ENCODE results near the gene NR1H2.
"Not testable (repeated sequence)": the region's sequence is repeated elsewhere in the genome, so short reads cannot be mapped to it uniquely, and the experiment has no call there.

The NR1H2 gene

DNA sequence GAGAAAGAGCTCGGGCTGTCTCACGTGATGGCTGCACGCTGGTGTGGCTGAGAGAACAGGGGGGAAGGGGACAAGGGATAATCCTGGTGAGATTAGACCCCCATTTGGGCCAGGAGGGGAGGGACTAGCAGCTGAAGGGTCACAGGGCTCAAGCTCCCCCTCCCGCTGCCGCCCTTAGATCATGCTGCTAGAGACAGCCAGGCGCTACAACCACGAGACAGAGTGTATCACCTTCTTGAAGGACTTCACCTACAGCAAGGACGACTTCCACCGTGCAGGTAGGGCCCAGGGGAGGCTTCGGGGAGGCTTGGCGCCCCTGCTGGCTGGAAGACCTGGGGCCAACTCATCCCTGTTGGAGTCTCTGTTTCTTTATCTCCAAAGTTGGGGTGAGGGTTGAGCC lies 3.3 kb downstream of the NR1H2 start:
- no peak for DNase-seq

DNA sequence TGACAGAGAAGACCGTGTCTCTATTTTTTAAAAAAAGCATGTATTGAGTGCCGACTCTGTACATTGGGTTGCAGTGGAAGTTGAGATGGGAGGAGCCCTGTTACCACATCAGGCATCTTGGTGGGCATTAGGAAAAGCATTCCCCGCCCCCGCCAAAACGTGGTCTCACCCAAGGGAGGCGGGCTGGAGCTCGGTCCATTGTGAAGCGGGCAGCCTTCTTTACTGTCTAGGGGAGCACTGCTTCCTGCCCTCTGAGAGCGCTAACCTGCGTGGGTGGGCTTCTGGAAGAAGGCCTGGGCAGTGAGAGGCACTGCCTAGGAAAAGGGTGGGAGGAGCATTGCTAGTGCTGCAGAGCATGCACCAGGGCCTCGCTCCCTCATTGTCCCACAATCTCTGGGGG lies 3.9 kb downstream of the NR1H2 start:
- DNase-seq = no peak

DNA sequence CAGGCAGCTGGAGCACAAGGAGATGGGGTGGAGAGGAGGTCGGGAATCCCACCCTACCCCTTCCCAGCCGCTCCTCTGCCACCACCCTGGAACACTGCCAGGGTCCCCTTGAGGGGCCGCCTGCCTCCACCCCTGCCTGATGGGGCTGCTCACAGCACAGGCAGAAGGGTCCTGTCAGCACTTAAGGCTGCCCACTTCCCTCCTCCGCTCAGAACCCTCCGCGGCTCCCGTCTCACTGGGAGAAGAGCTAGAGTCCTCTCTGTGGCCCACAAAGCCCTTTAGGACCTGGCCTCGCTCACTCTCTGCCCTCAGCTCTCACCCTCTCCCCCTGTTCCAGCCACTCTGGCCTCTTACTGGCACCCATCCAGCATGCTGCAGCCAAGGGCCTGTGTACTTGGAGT lies 4.5 kb downstream of the NR1H2 start:
- DNase-seq = no peak

DNA sequence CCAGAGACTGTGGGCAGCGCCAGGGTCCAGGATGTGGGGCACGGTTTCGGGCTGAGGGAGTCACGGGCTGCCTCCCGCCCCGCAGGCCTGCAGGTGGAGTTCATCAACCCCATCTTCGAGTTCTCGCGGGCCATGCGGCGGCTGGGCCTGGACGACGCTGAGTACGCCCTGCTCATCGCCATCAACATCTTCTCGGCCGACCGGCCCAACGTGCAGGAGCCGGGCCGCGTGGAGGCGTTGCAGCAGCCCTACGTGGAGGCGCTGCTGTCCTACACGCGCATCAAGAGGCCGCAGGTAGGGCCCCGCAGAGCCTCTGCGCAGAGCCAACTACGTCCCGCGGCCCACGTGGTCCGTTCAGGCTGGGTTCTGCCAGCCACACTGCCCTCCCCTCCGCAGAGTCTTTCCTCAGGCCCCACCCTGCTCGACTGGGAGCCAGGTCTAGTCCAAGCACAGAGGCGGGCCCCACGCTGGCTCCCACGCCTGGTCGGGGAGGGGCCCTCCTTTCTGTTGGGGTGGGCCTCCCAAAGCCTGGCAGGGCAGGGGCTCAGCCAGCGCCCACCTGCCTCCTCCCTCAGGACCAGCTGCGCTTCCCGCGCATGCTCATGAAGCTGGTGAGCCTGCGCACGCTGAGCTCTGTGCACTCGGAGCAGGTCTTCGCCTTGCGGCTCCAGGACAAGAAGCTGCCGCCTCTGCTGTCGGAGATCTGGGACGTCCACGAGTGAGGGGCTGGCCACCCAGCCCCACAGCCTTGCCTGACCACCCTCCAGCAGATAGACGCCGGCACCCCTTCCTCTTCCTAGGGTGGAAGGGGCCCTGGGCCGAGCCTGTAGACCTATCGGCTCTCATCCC lies 5.8 kb downstream of the NR1H2 start:
- no peak for DNase-seq

DNA sequence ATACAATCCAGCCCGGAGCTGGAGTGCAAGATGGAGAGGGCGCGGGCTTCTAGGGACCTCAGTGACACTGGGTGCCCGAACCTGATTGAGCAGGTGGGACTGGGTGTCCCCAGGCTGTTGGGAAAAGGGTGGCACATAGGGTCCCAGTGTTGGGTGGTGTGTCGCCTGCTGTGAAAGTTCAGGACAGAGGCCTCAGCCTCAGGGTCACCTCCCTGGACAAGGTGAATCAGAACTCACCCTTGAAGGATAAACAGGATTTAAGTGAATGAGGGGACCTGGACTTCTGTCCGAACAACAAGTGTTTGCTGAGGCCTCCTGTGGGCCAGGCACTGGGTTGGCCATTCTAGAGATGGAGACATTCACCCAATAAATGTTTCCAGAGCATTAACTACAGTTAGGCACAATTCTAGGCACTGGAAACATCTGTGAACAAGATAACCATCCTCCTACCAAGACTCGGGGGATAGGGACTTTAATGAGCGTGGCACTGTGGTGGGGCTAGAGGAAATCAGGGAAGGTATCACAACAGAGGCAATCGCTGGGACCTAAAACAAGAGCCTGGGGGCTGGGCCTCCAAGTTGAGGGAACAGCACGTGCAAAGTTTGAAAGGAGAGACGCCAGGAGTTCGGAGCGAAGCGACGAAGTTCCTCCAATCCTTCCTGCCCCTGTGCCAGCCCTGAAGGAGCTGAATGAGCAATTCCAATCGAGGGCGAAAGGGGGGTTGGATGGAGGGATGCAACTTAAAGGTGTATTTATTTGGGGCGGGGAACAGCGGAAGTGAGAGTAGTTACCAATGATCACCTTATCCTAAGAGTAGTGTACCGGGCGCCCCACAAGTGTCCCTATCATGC lies 7.0 kb downstream of the NR1H2 start:
- DNase-seq = peak; percentile 53

DNA sequence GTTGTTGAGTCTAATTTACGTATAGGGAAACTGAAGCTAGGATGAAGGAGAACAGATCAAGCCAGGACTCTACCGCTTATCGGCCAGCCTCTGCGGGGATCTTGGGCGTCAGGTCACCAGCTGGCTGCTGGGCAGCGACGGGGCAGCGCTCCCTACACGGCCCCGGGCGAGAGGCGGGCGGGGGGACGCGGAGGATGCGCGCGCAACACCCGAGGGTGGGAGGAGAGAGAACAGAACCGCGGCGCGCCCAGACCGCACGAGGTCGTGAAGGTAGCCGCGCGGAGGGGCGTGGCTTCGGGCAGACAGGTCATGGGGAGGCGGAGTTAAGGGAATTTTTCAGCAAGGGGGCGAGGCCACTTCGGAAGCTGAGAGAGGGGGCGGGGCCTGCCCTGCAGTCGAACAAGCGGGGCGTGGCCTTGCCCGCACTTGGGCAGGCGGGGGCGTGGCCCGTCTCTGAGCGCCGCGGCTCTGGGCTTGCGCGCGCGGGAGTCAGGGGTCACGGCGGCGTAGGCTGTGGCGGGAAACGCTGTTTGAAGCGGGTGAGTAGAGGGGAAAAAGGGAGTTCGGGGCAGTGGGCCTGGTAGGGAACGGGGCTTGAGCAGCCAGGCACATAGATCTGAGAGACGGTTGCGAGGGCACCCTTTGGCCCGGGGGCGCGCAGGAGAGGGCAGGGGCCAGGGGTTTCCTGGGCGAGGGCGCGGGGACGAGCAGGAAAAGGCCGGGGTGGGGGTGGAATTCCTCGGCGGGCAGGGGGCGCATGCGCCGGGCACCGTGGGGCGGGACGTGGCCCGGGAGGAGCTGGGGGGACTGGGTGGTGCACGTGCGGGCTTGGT lies 7.8 kb downstream of the NR1H2 start, which contains the start of gene POLD1:
POLD1 (plus strand) TSS at position 496 of the 833 bp plus-strand sequence. CDS start 14,505 bp downstream, outside the sequence.
- peak; percentile 95 for DNase-seq

DNA sequence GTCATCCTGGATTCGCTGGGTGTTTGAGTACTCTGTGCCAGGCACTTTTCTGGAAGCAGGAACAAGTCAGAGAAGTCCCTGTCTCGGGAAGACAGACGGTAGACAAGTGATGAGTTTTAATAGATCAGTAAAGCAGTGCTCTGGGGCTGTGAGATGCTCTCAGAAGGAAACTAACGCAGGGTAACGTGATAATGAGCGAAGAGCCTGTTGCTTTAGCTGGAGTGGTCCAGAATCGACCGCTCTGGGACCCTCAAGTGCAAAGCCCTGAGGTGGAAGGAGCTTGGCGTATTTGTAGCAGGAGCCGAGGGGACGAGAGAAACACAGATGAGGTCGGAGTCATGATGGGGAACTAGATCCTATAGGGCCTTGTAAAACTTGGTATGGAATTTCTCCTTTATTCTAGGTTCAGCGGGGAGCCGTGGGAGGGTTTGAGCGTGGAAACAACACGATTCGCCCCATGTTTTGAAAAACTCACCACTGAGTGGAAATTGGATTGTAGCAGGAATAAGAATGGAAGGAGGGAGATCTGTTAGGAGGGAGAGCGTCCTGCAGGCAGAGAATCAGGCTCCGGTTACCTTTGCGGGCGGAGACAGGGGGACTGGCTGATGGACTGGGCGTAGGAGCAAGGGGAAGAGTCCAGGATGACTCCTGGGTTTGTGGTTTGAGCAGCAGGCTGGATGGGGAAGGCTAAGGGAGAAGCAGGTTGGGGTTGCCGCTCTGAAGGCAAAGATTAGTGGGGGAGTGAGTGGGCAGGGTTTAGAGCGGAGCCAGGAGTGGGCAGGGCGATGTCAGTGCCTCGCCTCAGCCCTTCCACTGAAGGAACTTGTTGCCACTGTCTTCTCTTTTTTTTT lies 8.7 kb downstream of the NR1H2 start:
- DNase-seq = no peak

DNA sequence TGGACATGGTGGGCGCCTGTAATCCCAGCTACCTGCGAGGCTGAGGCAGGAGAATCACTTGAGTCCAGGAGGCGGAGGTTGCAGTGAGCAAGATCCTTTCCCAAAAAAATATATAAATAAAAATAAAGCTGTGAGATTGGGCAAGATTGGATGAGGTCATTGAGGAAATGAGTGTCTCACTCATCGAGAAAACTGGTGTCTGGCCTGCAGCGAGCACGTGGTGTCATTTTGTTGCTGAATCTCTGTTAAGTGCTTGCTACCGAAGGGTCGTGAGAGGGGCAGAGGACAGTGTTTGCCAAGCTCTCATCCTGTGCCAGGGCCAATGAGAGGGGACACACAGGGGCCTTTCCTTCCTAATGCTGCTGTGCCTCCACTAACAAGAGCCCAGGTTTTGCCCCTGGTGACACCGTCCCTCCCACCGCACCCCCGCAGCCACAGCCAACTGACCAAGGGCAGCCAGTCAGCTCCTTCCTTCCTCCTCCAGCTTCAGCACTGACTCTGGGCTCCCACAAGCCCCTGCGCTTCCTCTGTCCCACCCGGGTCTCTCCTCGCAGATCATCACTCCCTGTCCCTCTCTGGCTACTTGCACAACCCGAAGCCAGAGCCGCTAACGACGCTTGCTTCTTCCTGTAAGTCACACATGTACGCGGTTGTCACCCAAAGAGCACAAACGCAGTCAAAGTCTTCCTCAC lies 11.1 kb downstream of the NR1H2 start:
- no peak for DNase-seq

DNA sequence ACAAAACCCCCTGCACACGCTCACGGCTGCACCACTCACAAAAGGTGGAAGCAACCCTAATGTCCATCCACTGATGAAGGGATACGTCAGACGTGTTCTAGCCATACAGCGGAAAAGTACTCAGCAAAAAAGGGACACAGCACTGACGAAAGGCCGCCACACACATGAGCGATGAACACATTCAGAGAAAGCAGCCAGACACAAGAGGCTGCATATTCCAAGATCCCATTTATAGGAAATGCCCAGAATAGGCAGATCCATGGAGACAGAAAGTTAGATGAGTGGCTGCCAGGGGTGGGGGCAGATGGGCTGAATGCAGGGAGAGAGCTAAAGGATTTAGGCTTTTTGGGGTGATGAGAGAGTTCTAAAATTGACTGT lies 11.6 kb downstream of the NR1H2 start:
- DNase-seq = no peak

DNA sequence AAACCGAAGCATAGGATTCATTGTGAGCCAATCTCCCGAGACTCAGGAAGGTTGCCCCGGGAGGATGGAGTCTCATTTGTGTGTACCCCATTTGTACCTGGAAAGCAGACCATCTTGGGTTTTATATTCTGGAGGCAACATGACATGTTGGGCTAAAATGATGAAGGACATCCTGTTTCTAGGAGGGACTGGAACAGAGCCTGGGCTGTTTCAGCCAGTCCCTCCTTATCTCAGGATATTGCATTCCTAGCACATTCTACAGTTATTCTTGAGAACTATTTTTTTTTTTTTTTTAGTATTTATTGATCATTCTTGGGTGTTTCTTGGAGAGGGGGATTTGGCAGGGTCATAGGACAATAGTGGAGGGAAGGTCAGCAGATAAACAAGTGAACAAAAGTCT lies 14.0 kb downstream of the NR1H2 start:
- not testable (repeated sequence) for DNase-seq

DNA sequence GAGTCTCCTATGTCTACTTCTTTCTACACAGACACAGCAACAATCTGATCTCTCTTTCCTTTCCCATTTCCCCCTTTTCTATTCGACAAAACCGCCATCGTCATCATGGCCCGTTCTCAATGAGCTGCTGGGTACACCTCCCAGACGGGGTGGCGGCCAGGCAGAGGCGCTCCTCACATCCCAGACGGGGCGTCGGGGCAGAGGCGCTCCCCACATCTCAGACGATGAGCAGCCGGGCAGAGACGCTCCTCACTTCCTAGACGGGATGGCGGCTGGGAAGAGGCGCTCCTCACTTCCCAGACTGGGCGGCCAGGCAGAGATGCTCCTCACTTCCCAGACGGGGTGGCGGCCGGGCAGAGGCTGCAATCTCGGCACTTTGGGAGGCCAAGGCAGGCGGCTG lies 14.7 kb downstream of the NR1H2 start:
- not testable (repeated sequence) for DNase-seq

DNA sequence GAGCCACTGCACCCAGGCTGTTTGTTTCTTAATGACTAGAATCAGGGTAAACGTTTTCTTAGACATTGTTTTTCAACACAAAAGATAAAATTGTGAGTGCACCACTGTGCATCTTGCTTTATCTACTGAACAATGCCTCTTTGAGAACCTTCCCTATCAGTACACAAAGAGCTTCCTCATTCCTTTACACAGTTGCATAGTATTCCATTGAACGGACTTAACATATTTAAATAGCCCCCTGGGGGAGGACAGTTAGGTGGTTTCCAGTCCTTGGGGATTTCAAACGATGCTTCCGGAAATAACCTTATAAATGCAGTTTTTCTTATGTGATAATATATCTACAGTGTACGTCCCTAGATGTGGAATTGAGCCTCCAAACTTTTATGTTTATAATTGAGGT lies 16.5 kb downstream of the NR1H2 start:
- no peak for DNase-seq

DNA sequence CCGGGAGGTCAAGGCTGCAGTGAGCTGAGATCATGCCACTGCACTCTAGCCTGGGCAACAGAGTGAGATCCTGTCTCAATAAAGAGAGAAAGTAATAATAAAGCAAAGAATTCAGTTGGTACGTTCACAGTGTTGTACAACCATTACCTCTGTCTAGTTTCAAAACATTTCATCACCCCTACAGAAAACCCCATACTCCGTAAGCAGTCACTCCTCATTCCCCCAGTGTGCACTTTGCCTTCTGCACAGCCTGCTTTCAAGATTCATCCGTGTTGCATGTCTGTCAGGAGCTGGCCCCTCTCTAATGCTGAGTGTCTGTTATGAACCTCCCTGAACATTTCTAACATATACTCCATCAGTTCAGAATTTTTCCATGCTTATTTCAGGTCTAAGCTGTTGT lies 17.3 kb downstream of the NR1H2 start:
- no peak for DNase-seq

DNA sequence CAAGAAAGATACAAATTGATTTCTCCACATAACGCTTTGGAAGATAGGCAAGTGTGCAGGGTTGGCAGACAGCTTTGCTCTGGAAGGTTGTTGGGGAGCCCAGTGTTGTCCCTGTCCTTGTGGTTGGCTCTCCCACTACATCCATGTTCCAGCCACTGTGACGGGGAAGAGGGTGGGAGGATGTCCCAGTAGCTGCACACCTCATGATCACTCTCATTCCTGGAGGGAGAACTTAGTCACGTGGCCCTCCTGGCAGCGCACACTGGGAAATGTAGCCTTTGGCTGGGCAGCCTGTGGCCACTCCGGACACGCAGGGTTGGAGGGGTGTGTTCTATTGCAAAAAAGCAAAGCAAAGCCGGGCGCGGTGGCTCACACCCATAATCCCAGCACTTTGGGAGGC lies 17.8 kb downstream of the NR1H2 start:
- no peak for DNase-seq

DNA sequence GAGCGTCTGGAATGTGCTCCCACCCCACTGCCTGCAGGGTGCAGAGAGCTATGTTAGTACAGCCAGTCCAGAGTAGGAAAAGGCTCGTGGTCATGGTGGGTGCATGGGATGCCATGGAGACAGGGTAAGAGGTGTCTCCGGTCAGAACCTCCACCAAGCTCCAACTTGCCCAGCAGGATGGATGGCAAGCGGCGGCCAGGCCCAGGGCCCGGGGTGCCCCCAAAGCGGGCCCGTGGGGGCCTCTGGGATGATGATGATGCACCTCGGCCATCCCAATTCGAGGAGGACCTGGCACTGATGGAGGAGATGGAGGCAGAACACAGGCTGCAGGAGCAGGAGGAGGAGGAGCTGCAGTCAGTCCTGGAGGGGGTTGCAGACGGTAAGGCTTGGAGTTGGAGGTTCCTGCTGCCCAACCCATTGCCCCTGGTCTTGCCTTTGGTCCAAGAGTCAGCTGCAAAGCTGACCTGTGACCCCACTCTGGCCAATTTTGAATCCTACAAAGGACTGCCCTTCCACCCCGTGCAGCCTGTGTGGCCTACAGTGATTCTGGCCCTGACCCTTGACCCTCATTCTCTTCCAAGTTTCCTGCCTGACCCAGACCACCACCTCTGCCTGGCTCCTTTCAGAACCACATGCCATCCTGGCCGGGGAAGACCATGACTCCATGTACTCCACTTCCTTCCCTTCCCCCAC lies 22.6 kb downstream of the NR1H2 start:
- no peak for DNase-seq

DNA sequence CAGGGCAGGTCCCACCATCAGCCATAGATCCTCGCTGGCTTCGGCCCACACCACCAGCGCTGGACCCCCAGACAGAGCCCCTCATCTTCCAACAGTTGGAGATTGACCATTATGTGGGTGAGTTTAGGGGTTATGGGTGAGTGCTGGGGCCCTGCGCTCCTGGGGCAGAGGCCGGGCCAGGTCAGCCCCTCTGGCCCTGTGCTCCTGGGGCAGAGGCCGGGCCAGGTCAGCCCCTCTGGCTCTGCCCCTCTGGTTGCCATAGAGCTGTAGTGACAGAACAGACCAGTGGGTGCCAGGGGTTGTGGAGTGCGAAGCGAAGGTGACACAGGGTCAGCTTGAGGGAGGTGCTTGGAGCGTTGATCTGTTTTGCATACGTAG lies 23.1 kb downstream of the NR1H2 start:
- DNase-seq = no peak

DNA sequence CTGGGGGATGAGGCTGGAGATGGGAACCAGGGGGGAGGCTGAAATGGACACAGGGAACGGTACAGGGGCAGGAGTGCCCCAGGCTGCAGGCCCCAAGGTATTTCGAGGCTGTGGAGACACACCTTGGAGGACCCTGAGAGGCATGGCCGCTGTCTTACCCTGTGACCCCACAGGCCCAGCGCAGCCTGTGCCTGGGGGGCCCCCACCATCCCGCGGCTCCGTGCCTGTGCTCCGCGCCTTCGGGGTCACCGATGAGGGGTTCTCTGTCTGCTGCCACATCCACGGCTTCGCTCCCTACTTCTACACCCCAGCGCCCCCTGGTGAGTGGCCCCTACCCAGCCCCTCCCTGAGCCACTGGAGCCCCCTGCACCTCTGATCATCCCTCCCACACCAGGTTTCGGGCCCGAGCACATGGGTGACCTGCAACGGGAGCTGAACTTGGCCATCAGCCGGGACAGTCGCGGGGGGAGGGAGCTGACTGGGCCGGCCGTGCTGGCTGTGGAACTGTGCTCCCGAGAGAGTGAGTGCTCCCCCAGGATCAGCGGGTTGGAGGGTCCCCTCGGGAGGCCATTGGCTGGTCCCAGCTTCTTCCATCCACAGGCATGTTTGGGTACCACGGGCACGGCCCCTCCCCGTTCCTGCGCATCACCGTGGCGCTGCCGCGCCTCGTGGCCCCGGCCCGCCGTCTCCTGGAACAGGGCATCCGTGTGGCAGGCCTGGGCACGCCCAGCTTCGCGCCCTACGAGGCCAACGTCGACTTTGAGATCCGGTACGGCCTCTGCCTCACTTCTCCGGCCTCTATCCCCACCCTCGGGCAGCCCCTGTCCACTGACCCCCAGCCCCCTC lies 25.6 kb downstream of the NR1H2 start:
- no peak for DNase-seq

DNA sequence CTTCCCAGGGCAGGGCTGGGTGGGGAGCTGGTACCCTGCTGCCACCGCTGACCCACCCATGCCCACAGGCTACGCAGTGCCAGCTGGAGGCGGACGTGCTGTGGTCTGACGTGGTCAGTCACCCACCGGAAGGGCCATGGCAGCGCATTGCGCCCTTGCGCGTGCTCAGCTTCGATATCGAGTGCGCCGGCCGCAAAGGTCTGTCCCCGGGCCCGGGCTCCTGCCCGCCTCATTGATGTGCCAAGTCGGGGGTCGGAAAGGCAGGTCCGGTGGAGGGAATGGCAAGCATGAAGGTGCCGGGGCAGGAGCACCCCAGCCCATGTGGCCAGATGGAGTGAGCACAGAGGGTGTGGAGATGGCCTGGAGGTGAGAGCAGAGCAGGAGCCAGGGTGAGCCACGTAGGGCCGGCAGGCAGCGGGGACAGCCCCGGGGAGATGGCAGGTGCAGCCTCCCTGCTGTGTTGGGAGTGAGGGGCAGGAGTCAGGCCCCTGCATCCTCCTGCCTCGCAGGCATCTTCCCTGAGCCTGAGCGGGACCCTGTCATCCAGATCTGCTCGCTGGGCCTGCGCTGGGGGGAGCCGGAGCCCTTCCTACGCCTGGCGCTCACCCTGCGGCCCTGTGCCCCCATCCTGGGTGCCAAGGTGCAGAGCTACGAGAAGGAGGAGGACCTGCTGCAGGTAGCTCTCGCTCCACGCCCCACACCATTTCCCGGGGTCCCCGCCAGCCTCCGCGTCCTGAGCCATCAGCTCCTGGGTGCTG lies 26.5 kb downstream of the NR1H2 start:
- no peak for DNase-seq

DNA sequence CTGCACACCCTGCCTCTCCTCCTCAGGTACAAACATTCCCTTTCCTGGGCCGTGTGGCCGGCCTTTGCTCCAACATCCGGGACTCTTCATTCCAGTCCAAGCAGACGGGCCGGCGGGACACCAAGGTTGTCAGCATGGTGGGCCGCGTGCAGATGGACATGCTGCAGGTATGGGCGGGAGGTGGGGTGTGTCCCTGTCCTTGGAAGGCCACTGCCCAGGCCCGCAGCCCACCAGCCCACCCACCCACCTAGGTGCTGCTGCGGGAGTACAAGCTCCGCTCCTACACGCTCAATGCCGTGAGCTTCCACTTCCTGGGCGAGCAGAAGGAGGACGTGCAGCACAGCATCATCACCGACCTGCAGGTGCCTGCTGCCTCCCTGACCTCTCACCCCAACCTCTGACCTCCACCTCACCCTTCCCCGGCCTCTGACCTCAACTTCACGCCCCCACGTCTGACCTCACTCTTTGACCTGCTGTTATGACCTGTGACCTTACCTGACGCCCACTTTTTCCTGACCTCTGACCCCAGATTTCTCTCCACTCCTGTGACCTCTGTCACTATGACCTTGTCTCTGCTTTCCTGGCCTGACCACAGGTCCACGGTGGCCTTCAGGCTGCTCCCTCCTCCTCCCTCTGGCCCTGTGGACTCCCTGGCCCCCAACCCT lies 30.0 kb downstream of the NR1H2 start:
- no peak for DNase-seq
